NB4 (cell line): ENCODE results near the gene COL6A2.

Experiments used
- DNase-seq: peaks from one replicate; pipeline ENCODE4 v3.0.0; 2010; ENCODE audit warnings: low read depth
- H3K4me3 ChIP-seq: one replicate; pipeline ENCODE4 v1.5.1; 2011; ENCODE audit warnings: mild to moderate bottlenecking, low read depth, low read length, moderate library complexity
- MYC ChIP-seq: IDR thresholded peaks from 2 replicates; pipeline ENCODE4 v1.6.1; 2011; ENCODE audit warnings: low read depth, low read length
- POLR2A ChIP-seq: IDR thresholded peaks from 2 replicates; pipeline ENCODE4 v1.6.1; 2011; ENCODE audit warnings: mild to moderate bottlenecking; ENCODE audit not compliant: insufficient read length; ENCODE audit errors: extremely low read depth
- TF ChIP-seq, protein P1 (sequence below): IDR thresholded peaks from one replicate; pipeline ENCODE4 v1.5.1; 2012; ENCODE audit warnings: low read depth, low read length
- TF ChIP-seq, protein P2 (sequence below): IDR thresholded peaks from 2 replicates; pipeline ENCODE4 v1.6.1; 2011; ENCODE audit warnings: low read depth, low read length

COL6A2 gene

DNA sequence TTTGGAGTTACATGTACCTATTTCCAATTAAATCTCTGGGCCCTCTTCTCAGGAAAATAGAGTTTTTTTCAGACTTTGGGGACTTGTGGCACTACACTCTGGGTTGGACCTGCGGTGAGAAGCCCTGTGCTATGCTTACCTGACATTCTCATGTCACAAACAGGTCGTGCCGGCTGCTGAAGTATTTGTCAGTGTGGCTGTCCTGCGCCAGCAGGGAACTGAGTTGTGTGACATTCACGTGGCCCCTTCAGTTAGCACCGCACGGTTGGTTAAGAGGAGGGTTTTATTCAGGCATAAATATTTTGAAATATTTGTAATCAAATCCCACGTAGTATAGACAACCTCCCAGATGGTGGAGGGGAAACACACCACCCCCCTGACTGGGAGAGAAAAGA is 6.3 kb upstream of the COL6A2 start:
- H3K4me3 ChIP-seq = no peak overlapping the region
- TF ChIP-seq, protein P1, sequence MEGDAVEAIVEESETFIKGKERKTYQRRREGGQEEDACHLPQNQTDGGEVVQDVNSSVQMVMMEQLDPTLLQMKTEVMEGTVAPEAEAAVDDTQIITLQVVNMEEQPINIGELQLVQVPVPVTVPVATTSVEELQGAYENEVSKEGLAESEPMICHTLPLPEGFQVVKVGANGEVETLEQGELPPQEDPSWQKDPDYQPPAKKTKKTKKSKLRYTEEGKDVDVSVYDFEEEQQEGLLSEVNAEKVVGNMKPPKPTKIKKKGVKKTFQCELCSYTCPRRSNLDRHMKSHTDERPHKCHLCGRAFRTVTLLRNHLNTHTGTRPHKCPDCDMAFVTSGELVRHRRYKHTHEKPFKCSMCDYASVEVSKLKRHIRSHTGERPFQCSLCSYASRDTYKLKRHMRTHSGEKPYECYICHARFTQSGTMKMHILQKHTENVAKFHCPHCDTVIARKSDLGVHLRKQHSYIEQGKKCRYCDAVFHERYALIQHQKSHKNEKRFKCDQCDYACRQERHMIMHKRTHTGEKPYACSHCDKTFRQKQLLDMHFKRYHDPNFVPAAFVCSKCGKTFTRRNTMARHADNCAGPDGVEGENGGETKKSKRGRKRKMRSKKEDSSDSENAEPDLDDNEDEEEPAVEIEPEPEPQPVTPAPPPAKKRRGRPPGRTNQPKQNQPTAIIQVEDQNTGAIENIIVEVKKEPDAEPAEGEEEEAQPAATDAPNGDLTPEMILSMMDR = no peak
- TF ChIP-seq MYC (no peak), POLR2A (no peak)
- TF ChIP-seq, protein P2, sequence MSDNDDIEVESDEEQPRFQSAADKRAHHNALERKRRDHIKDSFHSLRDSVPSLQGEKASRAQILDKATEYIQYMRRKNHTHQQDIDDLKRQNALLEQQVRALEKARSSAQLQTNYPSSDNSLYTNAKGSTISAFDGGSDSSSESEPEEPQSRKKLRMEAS = no peak
- DNase-seq = no peak

GRCh38 chr21:46092026-46092764 is 5.7 kb upstream of the COL6A2 start:
- DNase-seq = no peak
- no peak overlapping the region for H3K4me3 ChIP-seq
- no peak for TF ChIP-seq MYC
- no peak for TF ChIP-seq POLR2A
- TF ChIP-seq, protein P2 = no peak
- TF ChIP-seq, protein P1 = no peak

DNA sequence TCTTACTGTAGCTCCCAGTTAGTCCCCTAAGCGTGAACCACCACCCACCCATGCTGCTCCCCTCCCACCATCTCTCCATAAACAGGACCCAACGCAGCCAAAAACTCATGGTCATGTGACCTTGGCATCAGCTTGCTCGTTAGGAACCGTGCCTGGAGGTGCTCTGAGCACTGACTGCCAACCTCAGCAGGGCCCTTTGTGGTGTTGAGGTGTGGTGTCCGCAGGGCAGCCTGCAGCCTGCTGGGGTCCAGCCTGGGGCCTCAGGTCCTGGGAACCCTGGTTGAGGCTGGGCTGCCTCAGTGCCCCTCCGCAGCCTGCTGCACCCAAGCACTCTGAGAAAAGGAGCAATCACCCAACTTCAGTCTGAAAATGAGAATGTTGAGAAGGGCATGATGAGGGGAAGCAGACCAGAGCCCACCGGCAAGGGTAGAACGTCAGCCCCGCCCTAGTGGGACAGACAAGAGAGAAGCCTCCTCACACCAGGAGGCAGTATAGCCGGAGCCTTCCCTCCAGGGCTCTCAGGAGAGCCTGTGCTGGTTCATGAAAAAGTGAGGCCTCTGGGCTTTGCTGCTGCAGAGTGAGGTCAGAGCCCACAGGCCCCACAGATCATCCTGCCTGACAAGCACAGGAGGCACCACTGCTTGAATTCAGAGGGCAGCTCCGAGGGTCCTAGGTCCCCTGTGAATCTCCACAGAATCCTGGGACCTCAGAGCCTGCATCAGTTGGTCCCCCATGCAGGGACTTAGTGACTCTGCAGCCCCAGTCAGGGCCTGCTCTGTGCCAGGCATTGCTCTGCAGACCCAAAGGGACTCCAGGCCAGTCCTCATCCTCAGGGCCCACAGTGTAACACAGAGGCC is 4.9 kb upstream of the COL6A2 start:
- no peak overlapping the region for H3K4me3 ChIP-seq
- TF ChIP-seq POLR2A (no peak), MYC (no peak)
- TF ChIP-seq, protein P1 = no peak
- TF ChIP-seq, protein P2 = no peak
- DNase-seq = no peak

DNA sequence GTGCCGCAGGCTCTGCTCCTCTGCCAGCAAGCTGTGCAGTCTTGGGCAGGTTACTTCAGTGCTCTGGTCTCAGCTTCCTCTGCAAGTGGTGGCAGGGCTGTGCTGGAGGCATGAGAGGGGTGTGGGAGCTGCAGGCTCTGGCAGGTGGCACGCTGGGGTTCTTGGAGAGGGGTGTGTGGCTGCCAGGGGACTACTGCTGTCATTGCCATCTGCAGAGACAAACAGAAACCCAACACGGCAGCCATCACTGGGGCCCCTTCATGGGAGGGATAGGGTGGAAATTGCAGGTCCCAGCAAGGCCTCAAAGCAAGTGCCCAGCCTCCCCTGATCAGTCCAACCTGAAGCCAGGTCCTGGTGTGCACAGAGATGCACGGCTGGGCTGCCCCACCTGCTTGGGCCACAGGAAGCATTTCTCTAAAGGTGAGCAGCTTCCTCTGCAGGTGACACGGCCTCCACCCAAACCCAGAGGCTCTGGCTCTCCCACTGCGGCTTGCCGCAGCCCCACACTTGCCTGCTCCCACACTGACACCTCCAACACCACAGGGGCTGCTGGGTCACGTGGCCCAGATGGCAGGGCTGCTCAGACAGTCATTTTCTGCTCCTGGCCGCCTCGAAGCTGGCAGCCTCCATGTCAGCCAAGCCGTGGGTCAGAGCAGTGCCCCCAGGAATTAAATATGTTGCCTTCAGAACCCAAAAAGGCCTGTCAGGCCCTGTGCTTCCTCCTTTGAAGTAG is 4.1 kb upstream of the COL6A2 start:
- no peak for TF ChIP-seq MYC
- TF ChIP-seq, protein P2 = no peak
- TF ChIP-seq, protein P1 = no peak
- no peak for TF ChIP-seq POLR2A
- H3K4me3 ChIP-seq = no peak overlapping the region
- no peak for DNase-seq

DNA sequence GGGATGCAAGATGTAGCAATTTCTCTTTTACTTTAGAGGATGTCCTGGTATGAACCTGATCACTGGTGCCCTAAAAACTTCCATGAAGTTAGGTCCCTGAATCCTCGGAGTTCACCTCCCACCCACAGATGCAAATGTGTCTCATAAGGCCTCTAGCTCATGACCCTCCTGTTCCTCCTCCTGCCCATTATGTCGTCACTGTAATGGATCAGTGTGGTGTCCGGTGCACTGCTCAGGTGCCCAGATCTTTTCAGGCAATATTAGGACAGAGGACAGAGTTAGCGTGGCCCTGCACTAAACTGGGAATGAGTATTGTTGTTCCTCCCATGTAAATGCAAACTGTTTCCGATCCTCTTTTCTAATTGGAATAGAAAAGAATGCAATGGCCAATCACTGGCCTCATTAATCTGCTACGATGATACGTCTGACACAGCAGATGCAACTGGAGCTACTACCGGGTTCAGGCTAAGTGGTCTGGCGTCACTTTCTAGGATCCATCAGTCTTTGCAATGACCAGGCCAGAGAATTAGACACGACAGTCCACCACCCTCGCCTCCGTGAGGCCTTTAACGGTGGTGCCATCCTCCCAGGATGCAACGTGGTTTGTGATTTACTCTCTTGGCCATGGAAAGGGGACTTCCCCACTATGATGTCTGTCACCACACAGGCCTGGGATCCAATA is 3.4 kb upstream of the COL6A2 start:
- TF ChIP-seq, protein P1 = no peak
- TF ChIP-seq, protein P2 = no peak
- TF ChIP-seq MYC = no peak
- TF ChIP-seq POLR2A = no peak
- no peak overlapping the region for H3K4me3 ChIP-seq
- no peak for DNase-seq
